ENCODE results near the gene NR3C2.

The NR3C2 gene

DNA sequence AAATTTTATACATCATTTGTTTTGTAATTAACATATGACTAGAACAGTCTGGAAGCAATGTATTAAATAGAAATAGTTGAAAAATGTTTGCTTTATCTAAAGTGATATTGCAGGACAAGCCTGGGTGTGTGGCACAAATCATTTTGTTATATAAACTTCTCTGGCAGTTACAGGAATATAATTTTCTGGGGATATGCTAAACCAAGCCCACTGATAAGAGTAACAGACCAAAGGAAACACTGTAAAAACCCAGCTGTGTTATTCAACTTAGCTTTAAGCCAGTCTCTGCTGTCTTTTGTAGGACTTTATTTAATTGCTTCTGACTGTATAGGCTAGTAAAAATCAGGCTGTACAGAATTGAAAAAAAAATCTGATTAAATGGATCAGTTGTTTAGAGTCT is 156.2 kb downstream of the NR3C2 start:
- in situ Hi-C loops (cut with HindIII; ENCODE audit: low pct_ligation_motif_present, low sequenced_read_pairs) = no loop called here
- Histone ChIP-seq H3K36me3 (replicated peaks) (no peaks in the 10 kb centered on the region), H3K4me3 (ENCODE audit: low read depth, low read length) (no peak overlapping the region), H3K27me3 (replicated peaks) (no peaks in the 10 kb centered on the region), H3K27ac (no peak overlapping the region)
- DNase-seq = no peak
- TF ChIP-seq, protein P1, sequence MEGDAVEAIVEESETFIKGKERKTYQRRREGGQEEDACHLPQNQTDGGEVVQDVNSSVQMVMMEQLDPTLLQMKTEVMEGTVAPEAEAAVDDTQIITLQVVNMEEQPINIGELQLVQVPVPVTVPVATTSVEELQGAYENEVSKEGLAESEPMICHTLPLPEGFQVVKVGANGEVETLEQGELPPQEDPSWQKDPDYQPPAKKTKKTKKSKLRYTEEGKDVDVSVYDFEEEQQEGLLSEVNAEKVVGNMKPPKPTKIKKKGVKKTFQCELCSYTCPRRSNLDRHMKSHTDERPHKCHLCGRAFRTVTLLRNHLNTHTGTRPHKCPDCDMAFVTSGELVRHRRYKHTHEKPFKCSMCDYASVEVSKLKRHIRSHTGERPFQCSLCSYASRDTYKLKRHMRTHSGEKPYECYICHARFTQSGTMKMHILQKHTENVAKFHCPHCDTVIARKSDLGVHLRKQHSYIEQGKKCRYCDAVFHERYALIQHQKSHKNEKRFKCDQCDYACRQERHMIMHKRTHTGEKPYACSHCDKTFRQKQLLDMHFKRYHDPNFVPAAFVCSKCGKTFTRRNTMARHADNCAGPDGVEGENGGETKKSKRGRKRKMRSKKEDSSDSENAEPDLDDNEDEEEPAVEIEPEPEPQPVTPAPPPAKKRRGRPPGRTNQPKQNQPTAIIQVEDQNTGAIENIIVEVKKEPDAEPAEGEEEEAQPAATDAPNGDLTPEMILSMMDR (IDR thresholded peaks at IDR 0.05; ENCODE audit: low read depth, low read length, missing control alignments) = no peak

DNA sequence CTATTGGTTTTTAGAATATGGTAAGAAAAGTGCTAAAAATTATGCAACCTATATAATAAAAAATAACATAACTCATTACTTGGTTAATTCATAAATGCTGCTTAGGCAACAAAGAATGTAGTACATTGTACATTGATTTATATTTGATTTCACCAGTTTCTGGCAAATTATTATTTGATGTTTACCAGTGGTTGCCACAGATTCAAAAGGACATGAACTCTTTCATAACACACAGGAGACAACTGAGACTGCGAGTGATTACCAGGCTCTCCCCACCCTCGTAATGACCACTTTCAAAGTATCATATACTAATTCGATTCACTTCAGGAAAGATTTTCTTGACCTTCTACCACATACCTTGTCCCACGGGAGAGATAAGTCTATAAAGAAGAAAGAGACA is 158.5 kb downstream of the NR3C2 start:
- Histone ChIP-seq H3K4me3 (ENCODE audit: low read depth, low read length) (no peak overlapping the region), H3K27me3 (replicated peaks) (no peaks in the 10 kb centered on the region), H3K36me3 (replicated peaks) (no peaks in the 10 kb centered on the region), H3K27ac (no peak overlapping the region)
- TF ChIP-seq, protein P1 (IDR thresholded peaks at IDR 0.05; ENCODE audit: low read depth, low read length, missing control alignments) = no peak
- in situ Hi-C loops (cut with HindIII; ENCODE audit: low pct_ligation_motif_present, low sequenced_read_pairs) = no loop called here
- no peak for DNase-seq

DNA sequence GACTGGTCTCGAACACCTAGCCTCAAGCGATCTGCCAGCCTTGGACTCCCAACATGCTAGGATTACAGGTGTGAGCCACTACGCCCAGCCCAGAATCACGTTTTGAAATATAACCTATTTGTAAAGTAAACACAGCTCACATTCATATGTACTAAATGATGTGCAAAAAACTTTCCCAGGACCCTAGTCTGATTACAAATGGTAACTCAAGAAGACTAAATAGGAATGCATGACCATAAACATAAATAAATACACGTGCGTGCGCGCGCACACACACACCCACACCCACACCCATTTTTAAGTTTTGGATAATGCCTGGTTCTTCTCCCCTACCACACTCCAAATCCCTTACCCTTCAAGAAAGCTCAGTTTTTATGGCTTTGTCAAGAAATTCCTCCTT is 163.9 kb downstream of the NR3C2 start:
- no peak overlapping the region for H3K27ac ChIP-seq
- no peaks in the 10 kb centered on the region for H3K36me3 ChIP-seq (replicated peaks)
- H3K4me3 ChIP-seq (ENCODE audit: low read depth, low read length) = no peak overlapping the region
- no peak for DNase-seq
- in situ Hi-C loops (cut with HindIII; ENCODE audit: low pct_ligation_motif_present, low sequenced_read_pairs) = no loop called here
- H3K27me3 ChIP-seq (replicated peaks) = no peaks in the 10 kb centered on the region
- TF ChIP-seq, protein P1 (IDR thresholded peaks at IDR 0.05; ENCODE audit: low read depth, low read length, missing control alignments) = no peak

DNA sequence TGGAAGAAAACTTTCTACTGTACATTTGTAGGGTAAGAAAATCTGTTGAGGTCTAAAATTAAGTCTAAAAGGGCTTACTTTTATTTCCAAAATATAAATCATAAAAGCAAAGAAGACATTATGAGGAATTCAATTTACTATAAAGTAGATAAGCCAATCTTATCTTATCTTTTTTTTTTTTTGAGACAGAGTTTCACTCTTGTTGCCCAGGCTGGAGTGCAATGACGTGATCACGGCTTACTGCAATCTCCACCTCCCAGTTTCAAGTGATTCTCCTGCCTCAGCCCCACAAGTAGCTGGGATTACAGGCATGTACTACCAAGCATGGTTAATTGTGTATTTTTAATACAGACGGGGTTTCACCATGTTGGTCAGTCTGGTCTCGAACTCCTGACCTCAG is 166.9 kb downstream of the NR3C2 start:
- no peak overlapping the region for H3K27ac ChIP-seq
- TF ChIP-seq, protein P1 (IDR thresholded peaks at IDR 0.05; ENCODE audit: low read depth, low read length, missing control alignments) = no peak
- H3K27me3 ChIP-seq (replicated peaks) = no peaks in the 10 kb centered on the region
- no peaks in the 10 kb centered on the region for H3K36me3 ChIP-seq (replicated peaks)
- DNase-seq = no peak
- no peak overlapping the region for H3K4me3 ChIP-seq (ENCODE audit: low read depth, low read length)
- in situ Hi-C loops (cut with HindIII; ENCODE audit: low pct_ligation_motif_present, low sequenced_read_pairs) = no loop called here

DNA sequence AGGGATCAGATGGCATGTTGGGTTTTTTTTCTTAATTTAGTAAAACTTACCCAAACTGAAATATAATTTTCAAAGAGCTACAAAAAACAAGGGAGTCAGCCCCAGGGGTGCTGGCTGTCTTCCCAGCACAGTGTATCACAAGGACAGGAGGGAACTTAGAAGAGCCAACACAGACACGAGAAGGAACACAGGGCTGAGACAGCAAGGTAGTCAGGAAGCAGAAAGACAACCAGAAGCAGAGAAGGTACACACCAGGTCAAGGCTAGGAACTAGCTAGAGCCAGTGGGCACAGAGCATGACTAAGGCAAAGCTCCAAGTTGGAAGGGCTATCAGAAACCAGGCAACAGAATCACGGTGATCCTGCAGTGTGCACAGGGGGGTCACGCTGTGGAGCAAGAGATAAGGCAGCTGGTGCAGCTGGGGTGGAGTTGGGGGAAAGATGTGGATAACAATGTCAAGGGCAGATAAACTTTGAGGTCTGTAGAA is 168.7 kb downstream of the NR3C2 start:
- H3K4me3 ChIP-seq (ENCODE audit: low read depth, low read length) = no peak overlapping the region

DNA sequence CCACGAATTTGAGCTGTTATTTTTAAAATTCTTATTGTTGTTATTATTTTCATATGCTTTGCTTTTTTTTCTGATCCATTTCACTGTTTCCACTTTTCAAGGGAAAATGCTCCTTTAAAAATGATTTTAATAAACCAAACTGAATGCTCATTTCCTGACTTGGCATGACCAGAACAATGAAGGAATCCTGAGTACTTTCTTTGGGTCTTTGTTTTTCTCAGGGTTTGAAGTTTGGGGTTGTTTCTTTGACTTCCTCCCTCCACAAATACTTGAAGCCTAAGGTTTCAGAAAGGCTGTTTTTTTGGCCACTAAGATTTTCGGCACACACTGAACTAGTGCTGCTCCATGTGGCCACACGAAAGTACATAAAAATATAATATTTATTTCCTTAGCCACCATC is 171.0 kb downstream of the NR3C2 start:
- Histone ChIP-seq H3K27ac (no peak overlapping the region), H3K4me3 (ENCODE audit: low read depth, low read length) (no peak overlapping the region), H3K27me3 (replicated peaks) (no peaks in the 10 kb centered on the region), H3K36me3 (replicated peaks) (no peaks in the 10 kb centered on the region)
- no peak for DNase-seq
- TF ChIP-seq, protein P1 (IDR thresholded peaks at IDR 0.05; ENCODE audit: low read depth, low read length, missing control alignments) = no peak
- in situ Hi-C loops (cut with HindIII; ENCODE audit: low pct_ligation_motif_present, low sequenced_read_pairs) = no loop called here

More for the DNA sequence above, 168.7 kb downstream of the NR3C2 start:
- H3K36me3 ChIP-seq (replicated peaks) = no peaks in the 10 kb centered on the region
- H3K27ac ChIP-seq = no peak overlapping the region
- in situ Hi-C loops (cut with HindIII; ENCODE audit: low pct_ligation_motif_present, low sequenced_read_pairs) = no loop called here
- DNase-seq = no peak
- TF ChIP-seq, protein P1 (IDR thresholded peaks at IDR 0.05; ENCODE audit: low read depth, low read length, missing control alignments) = no peak
- H3K27me3 ChIP-seq (replicated peaks) = no peaks in the 10 kb centered on the region

Data from brain microvascular endothelial cell (primary cell).